Cardiac muscle cell (in vitro differentiated cells and primary cell): Measurements from ENCODE around the gene NTNG1. TPM values are rescaled to one million over a fixed set of nuclear protein-coding genes. Genes with fewer than 3 reads are reported as not detected.

Source experiments
- DNase-seq, 2 donors: peaks; one replicate each; pipeline versions ENCODE4 v3.0.0 to v3.0.0-alpha.2; 2010 to 2017; ENCODE audit warnings: low read depth in 1 of 2, low spot score in 1 of 2
- H3K27ac ChIP-seq: fragments of 200-600 bp; sonication (generic); 2 replicates; pipeline ENCODE4 v1.5.1; 2016
- H3K27me3 ChIP-seq: fragments of 200-600 bp; sonication (generic); 2 replicates; pipeline ENCODE4 v1.6.0; 2016; ENCODE audit warnings: control low read depth
- H3K36me3 ChIP-seq: fragments of 200-600 bp; sonication (generic); 2 replicates; pipeline ENCODE4 v1.5.1; 2016; ENCODE audit warnings: control low read depth
- H3K4me1 ChIP-seq: fragments of 200-600 bp; sonication (generic); 2 replicates; pipeline ENCODE4 v1.8.1; 2017; ENCODE audit warnings: low read depth, mild to moderate bottlenecking, mixed run types
- H3K4me3 ChIP-seq: fragments of 200-600 bp; sonication (generic); 2 replicates; pipeline ENCODE4 v1.5.1; 2016; ENCODE audit warnings: mild to moderate bottlenecking
- H3K9me3 ChIP-seq: fragments of 200-600 bp; sonication (generic); 2 replicates; pipeline ENCODE4 v1.5.1; 2017; ENCODE audit warnings: low read depth, mild to moderate bottlenecking, control low read depth
- polyA plus RNA-seq: library from polyadenylated mRNA; unstranded; fragments of >200 nt; fragmentation: Nextera tagmentation; extraction: Ambion mirVana; gene quantifications from 2 replicates; pipeline ENCODE4 v1.2.1, GENCODE V29; 2016
- total RNA-seq: library from RNA; depleted of rRNA; stranded (reverse); fragments of >200 nt; gene quantifications from 2 replicates; pipeline ENCODE4 v1.2.3, GENCODE V29; 2016
- TF ChIP-seq, protein P1 (sequence below): IDR thresholded peaks from 2 replicates; pipeline ENCODE4 v1.5.1; 2012; ENCODE audit warnings: low read depth, mild to moderate bottlenecking, low read length

Gene NTNG1
- total and polyA plus RNA-seq, 2 experiments from 2014 or later, result 0.12 TPM; not detected in 1

DNA sequence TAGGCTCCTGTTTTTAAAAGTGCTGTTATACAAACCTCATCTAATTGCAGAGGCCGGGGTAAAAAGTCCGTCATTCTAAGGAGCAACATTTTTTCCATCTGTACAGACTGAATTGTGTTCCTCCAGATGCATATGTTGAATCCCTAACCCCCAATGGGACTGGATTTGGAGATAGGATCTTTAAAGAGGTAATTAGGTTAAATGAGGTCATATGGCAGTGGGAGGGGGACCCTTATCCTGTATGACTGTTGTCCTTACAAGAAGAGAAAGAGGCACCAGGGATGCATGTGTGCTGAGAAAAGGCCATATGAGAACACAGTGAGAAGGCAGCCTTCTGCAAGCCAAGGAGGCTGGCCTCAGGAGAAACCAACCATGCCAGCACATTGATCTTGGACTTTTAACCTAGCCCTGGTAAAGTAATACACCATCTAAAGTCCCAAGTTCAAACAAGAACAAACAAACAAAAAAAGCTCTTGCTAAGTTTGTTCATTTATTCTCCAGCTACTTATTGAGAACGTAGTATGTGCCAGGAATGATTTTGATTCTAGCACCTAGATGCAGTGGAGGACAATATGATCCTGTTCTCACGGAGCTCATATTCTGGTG, 352.4 kb downstream of the NTNG1 start:
- Histone ChIP-seq H3K4me3 (no peak overlapping the region), H3K27me3 (peaks cover 32% of the 10 kb centered on the region), H3K36me3 (no peaks in the 10 kb centered on the region), H3K27ac (no peak overlapping the region), H3K4me1 (no peaks in the 10 kb centered on the region), H3K9me3 (no peaks in the 10 kb centered on the region)
- DNase-seq, result no peak
- TF ChIP-seq, protein P1, sequence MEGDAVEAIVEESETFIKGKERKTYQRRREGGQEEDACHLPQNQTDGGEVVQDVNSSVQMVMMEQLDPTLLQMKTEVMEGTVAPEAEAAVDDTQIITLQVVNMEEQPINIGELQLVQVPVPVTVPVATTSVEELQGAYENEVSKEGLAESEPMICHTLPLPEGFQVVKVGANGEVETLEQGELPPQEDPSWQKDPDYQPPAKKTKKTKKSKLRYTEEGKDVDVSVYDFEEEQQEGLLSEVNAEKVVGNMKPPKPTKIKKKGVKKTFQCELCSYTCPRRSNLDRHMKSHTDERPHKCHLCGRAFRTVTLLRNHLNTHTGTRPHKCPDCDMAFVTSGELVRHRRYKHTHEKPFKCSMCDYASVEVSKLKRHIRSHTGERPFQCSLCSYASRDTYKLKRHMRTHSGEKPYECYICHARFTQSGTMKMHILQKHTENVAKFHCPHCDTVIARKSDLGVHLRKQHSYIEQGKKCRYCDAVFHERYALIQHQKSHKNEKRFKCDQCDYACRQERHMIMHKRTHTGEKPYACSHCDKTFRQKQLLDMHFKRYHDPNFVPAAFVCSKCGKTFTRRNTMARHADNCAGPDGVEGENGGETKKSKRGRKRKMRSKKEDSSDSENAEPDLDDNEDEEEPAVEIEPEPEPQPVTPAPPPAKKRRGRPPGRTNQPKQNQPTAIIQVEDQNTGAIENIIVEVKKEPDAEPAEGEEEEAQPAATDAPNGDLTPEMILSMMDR, result no peak

GRCh38 chr1:107494061-107494460, 353.2 kb downstream of the NTNG1 start:
- H3K27me3 ChIP-seq, result peaks cover 30% of the 10 kb centered on the region
- no peaks in the 10 kb centered on the region for H3K4me1 ChIP-seq
- H3K27ac ChIP-seq, result no peak overlapping the region
- no peaks in the 10 kb centered on the region for H3K36me3 ChIP-seq
- no peak overlapping the region for H3K4me3 ChIP-seq
- TF ChIP-seq, protein P1, result no peak
- no peaks in the 10 kb centered on the region for H3K9me3 ChIP-seq
- no peak for DNase-seq

DNA sequence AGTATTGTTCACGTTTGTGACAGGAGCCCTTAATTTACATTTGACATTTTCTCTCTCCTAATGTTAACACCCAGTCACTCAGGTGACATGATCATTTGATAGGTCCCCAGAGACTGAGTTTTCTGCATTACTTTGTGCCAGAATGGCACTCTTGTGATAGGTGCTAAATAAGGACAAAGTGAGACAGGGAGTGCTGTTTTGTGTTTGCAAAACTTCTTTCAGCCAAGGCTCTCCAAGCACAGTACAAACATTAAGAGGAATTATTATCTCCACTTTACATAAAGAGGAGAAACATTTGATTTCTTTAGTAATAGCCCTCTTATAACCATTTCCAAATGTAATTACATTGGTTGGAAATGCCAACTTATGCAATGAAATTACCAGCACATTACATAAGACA, 355.2 kb downstream of the NTNG1 start:
- TF ChIP-seq, protein P1, result no peak
- no peak overlapping the region for H3K27ac ChIP-seq
- no peaks in the 10 kb centered on the region for H3K4me1 ChIP-seq
- H3K9me3 ChIP-seq, result no peaks in the 10 kb centered on the region
- H3K27me3 ChIP-seq, result peaks cover 26% of the 10 kb centered on the region
- no peaks in the 10 kb centered on the region for H3K36me3 ChIP-seq
- DNase-seq, result no peak
- no peak overlapping the region for H3K4me3 ChIP-seq

- Histone ChIP-seq H3K4me3 (no peak overlapping the region), H3K27ac (no peak overlapping the region), H3K9me3 (no peaks in the 10 kb centered on the region), H3K27me3 (peaks cover 17% of the 10 kb centered on the region), H3K4me1 (no peaks in the 10 kb centered on the region), H3K36me3 (no peaks in the 10 kb centered on the region)
- DNase-seq, result no peak
- TF ChIP-seq, protein P1, result no peak
These were observed 358.4 kb downstream of the NTNG1 start for GRCh38 chr1:107499139-107499744.

GRCh38 chr1:107501081-107501605, 360.3 kb downstream of the NTNG1 start:
- Histone ChIP-seq H3K27ac (no peak overlapping the region), H3K4me1 (no peaks in the 10 kb centered on the region), H3K36me3 (no peaks in the 10 kb centered on the region), H3K9me3 (no peaks in the 10 kb centered on the region), H3K4me3 (no peak overlapping the region), H3K27me3 (peaks cover 17% of the 10 kb centered on the region)
- TF ChIP-seq, protein P1, result no peak
- no peak for DNase-seq
